H1 (cell line): ENCODE results near the gene MMP24. TPM values are rescaled to one million over a fixed set of nuclear protein-coding genes. Genes with fewer than 3 reads are reported as not detected.

Experiments
- CTCF ChIA-PET: fragments of 300-600 bp; sonication (Branson Sonifier 250); formaldehyde crosslinking; loops from one replicate; lab custom pipeline; 2021; ENCODE audit not compliant: partially characterized antibody; lab: Charles Lee
- POLR2A ChIA-PET: fragments of 300-600 bp; sonication (Branson Sonifier 250); formaldehyde crosslinking; loops from one replicate; lab custom pipeline; 2021; ENCODE audit warnings: inconsistent platforms; ENCODE audit not compliant: partially characterized antibody; lab: Charles Lee
- DNase-seq, 2 experiments: peaks; one replicate each; pipeline versions ENCODE4 v3.0.0 to v3.0.0-alpha.2; 2010 to 2022; ENCODE audit warnings: low spot score in 2 of 2, low read depth in 1 of 2, mixed read lengths in 1 of 2
- FAIRE-seq: peaks from 2 replicates; lab custom pipeline; 2011; peaks lifted over from hg19 to GRCh38; lab: Jason Lieb, UNC
- H2AFZ ChIP-seq: 2 replicates; pipeline ENCODE4 v1.8.1; 2012; ENCODE audit warnings: low read length, inconsistent platforms
- H2AK5ac ChIP-seq: 2 replicates; pipeline ENCODE4 v1.6.1; 2013; ENCODE audit warnings: low read depth, low read length
- H2BK120ac ChIP-seq: replicated peaks from 2 replicates; pipeline ENCODE3; 2013; ENCODE audit warnings: low read depth, low read length, inconsistent platforms
- H2BK12ac ChIP-seq: 2 replicates; pipeline ENCODE4 v1.6.1; 2013; ENCODE audit warnings: low read depth, low read length
- H2BK15ac ChIP-seq: 2 replicates; pipeline ENCODE4 v1.6.1; 2013; ENCODE audit warnings: low read length
- H2BK20ac ChIP-seq: 2 replicates; pipeline ENCODE4 v1.6.1; 2013; ENCODE audit warnings: low read length
- H2BK5ac ChIP-seq: 2 replicates; pipeline ENCODE4 v1.6.1; 2013; ENCODE audit warnings: low read depth, low read length
- H3K14ac ChIP-seq: 2 replicates; pipeline ENCODE4 v1.6.1; 2013; ENCODE audit warnings: inconsistent platforms; ENCODE audit not compliant: insufficient read length
- H3K18ac ChIP-seq: 2 replicates; pipeline ENCODE4 v1.6.1; 2013; ENCODE audit warnings: low read length; ENCODE audit errors: extremely low read depth
- H3K23ac ChIP-seq: 2 replicates; pipeline ENCODE4 v1.6.1; 2013; ENCODE audit warnings: inconsistent platforms; ENCODE audit not compliant: insufficient read length
- H3K23me2 ChIP-seq: 2 replicates; pipeline ENCODE4 v1.6.1; 2013; ENCODE audit warnings: low read depth, low read length
- H3K27ac ChIP-seq: 2 replicates; pipeline ENCODE4 v1.6.1; 2011; ENCODE audit warnings: low read depth, low read length, inconsistent platforms
- H3K27me3 ChIP-seq, 4 experiments: replicated peaks in 1 of 4; 1 replicate in 1 of 4; 2 replicates in 3 of 4; pipeline versions ENCODE4 v1.6.1 to v1.8.1; 2011 to 2013; ENCODE audit warnings: low read length in 3 of 4, mild to moderate bottlenecking in 3 of 4, inconsistent platforms in 2 of 4, mixed read lengths in 2 of 4, moderate library complexity in 1 of 4; ENCODE audit not compliant: control insufficient read depth in 3 of 4, insufficient read depth in 3 of 4; ENCODE audit errors: extremely low read depth in 1 of 4
- H3K36me3 ChIP-seq, 4 experiments: 2 replicates each; pipeline versions ENCODE4 v1.6.1 to v1.8.1; 2011 to 2013; ENCODE audit warnings: mild to moderate bottlenecking in 4 of 4, low read length in 3 of 4, moderate library complexity in 2 of 4, control low read depth in 1 of 4, inconsistent platforms in 1 of 4; ENCODE audit not compliant: insufficient read depth in 4 of 4, control insufficient read depth in 2 of 4
- H3K4ac ChIP-seq: replicated peaks from 2 replicates; pipeline ENCODE3; 2013; ENCODE audit warnings: low read length, low read depth, mixed read lengths, inconsistent platforms; ENCODE audit not compliant: insufficient read length
- H3K4me1 ChIP-seq, 4 experiments: replicated peaks in 1 of 4; 1 replicate in 1 of 4; 2 replicates in 3 of 4; pipeline versions ENCODE4 v1.6.1 to v1.8.1; 2011 to 2013; ENCODE audit warnings: low read length in 3 of 4, inconsistent platforms in 2 of 4, mixed read lengths in 1 of 4; ENCODE audit not compliant: insufficient read depth in 4 of 4, control insufficient read depth in 3 of 4
- H3K4me2 ChIP-seq, 2 experiments: 2 replicates each; pipeline versions ENCODE4 v1.6.1 to v1.8.1; 2011 to 2013; ENCODE audit warnings: low read depth in 2 of 2, low read length in 2 of 2, control low read depth in 1 of 2, inconsistent platforms in 1 of 2, mild to moderate bottlenecking in 1 of 2; ENCODE audit not compliant: insufficient read depth in 1 of 2
- H3K4me3 ChIP-seq, 4 experiments: fragments of 200-600, 300-600 bp in 1 of 4; sonication (generic), shearing (Covaris generic), sonication (Bioruptor Twin) in 1 of 4; 2 replicates each; pipeline versions ENCODE4 v1.5.1 to v1.8.1; 2011 to 2016; ENCODE audit warnings: low read length in 4 of 4, low read depth in 3 of 4, control low read depth in 2 of 4, inconsistent platforms in 2 of 4, mild to moderate bottlenecking in 2 of 4, mixed read lengths in 1 of 4, moderate library complexity in 1 of 4; ENCODE audit not compliant: insufficient read depth in 2 of 4; ENCODE audit errors: extremely low read depth in 1 of 4
- H3K56ac ChIP-seq: replicated peaks from 2 replicates; pipeline ENCODE3; 2013; ENCODE audit warnings: low read depth, mild to moderate bottlenecking, mixed read lengths, low read length, inconsistent platforms; ENCODE audit not compliant: insufficient read length
- H3K79me1 ChIP-seq: 2 replicates; pipeline ENCODE4 v1.6.1; 2013; ENCODE audit warnings: low read depth, low read length, control low read depth
- H3K79me2 ChIP-seq, 2 experiments: 2 replicates each; pipeline versions ENCODE4 v1.6.1 to v1.8.1; 2012 to 2013; ENCODE audit warnings: low read length in 2 of 2, mild to moderate bottlenecking in 2 of 2, inconsistent platforms in 1 of 2; ENCODE audit not compliant: insufficient read depth in 2 of 2, control insufficient read depth in 1 of 2
- H3K9ac ChIP-seq, 4 experiments: replicated peaks in 1 of 4; 1 replicate in 1 of 4; 2 replicates in 3 of 4; pipeline versions ENCODE4 v1.6.1 to v1.8.1; 2011 to 2013; ENCODE audit warnings: low read depth in 3 of 4, low read length in 3 of 4, control low read depth in 2 of 4, mild to moderate bottlenecking in 2 of 4, moderate library complexity in 2 of 4, inconsistent platforms in 1 of 4; ENCODE audit errors: extremely low read depth in 1 of 4
- H3K9me3 ChIP-seq, 2 experiments: 2 replicates each; pipeline versions ENCODE4 v1.6.1 to v1.8.1; 2012 to 2013; ENCODE audit warnings: mild to moderate bottlenecking in 2 of 2, moderate library complexity in 2 of 2, control low read depth in 1 of 2, inconsistent platforms in 1 of 2, low read depth in 1 of 2, low read length in 1 of 2, mixed read lengths in 1 of 2; ENCODE audit not compliant: insufficient read depth in 2 of 2
- H4K20me1 ChIP-seq, 2 experiments: replicated peaks in 1 of 2; 2 replicates each; pipeline versions ENCODE3 to v1.8.1; 2011 to 2013; ENCODE audit warnings: inconsistent platforms in 2 of 2, low read length in 2 of 2, mild to moderate bottlenecking in 1 of 2; ENCODE audit not compliant: insufficient read depth in 2 of 2, control insufficient read depth in 1 of 2
- H4K5ac ChIP-seq: 2 replicates; pipeline ENCODE4 v1.6.1; 2013; ENCODE audit warnings: low read length, low read depth, mixed read lengths, inconsistent platforms; ENCODE audit not compliant: insufficient read length
- H4K8ac ChIP-seq: 2 replicates; pipeline ENCODE4 v1.8.0; 2013; ENCODE audit warnings: mild to moderate bottlenecking, moderate library complexity, low read length, inconsistent platforms; ENCODE audit not compliant: insufficient read depth; ENCODE audit errors: extremely low read depth
- H4K91ac ChIP-seq: replicated peaks from 2 replicates; pipeline ENCODE3; 2013; ENCODE audit warnings: low read length, mixed read lengths, inconsistent platforms; ENCODE audit not compliant: insufficient read length
- HDAC6 ChIP-seq: IDR thresholded peaks from one replicate; pipeline ENCODE4 v1.7.1; 2012; ENCODE audit warnings: low read depth, mild to moderate bottlenecking, inconsistent platforms, low read length, moderate library complexity
- POLR2A ChIP-seq, 2 experiments: IDR thresholded peaks; 1 replicate in 1 of 2; 2 replicates in 1 of 2; pipeline ENCODE4 v1.6.1; 2011; ENCODE audit warnings: low read depth in 2 of 2, low read length in 2 of 2, mild to moderate bottlenecking in 2 of 2; ENCODE audit errors: control extremely low read depth in 1 of 2
- WGBS, 2 experiments: shearing (Covaris generic) in 1 of 2; methylation state at CpG; one replicate each; pipeline versions ENCODE4 v1.1.6 to v1.1.7; 2013 to 2015; ENCODE audit warnings: low lambda C conversion rate in 2 of 2, mixed read lengths in 2 of 2, inconsistent platforms in 1 of 2, low coverage in 1 of 2, missing lambda C conversion rate in 1 of 2; ENCODE audit not compliant: insufficient replicate concordance in 2 of 2, insufficient coverage in 1 of 2, insufficient read length in 1 of 2; ENCODE audit errors: extremely low coverage in 1 of 2, missing lambda C conversion rate in 1 of 2; 5-methylcytosine and 5-hydroxymethylcytosine counted together
- polyA plus RNA-seq, 7 experiments: library from polyadenylated mRNA; depleted of rRNA in 3 of 7; stranded (reverse) in 5 of 7; unstranded in 2 of 7; fragments of >200 nt in 5 of 7; fragments of 200-250 nt in 2 of 7; gene quantifications; 1 replicate in 5 of 7; 2 replicates in 1 of 7; 4 replicates in 1 of 7; pipeline versions ENCODE4 v1.2.1 to v1.2.3, GENCODE V29; 2011 to 2013; ENCODE audit warnings: missing spikeins in 2 of 7, mixed read lengths in 2 of 7
- total RNA-seq: library from RNA; stranded (reverse); fragmentation: NEBNext Ultra II Directional; extraction: Animal tissue kit (Norgen Biotek cat#: 25700); gene quantifications from 2 replicates; pipeline ENCODE4 v1.2.1, GENCODE V29; 2021

MMP24 gene
- total and polyA plus RNA-seq, 2 of the 8 experiments (the other 6 are each of a cell fraction or from before 2014, with no cell fraction given), result 18.8 to 21.4 TPM

- Histone ChIP-seq H2BK5ac (no peak overlapping the region), H3K36me3 (peaks cover 25 to 43% (median 28%) of the 10 kb centered on the region in 4 experiments), H3K79me2 (peaks cover 9 to 29% of the 10 kb centered on the region in 2 experiments), H4K91ac (no peak overlapping the region), H3K4me1 (peaks cover 9 to 18% (median 9%) of the 10 kb centered on the region in 4 experiments; a peak in 6 of 7 replicates), H4K5ac (no peak overlapping the region), H4K20me1 (peaks cover 7 to 14% of the 10 kb centered on the region in 2 experiments), H3K56ac (no peak overlapping the region), H2AK5ac (no peak overlapping the region), H3K23me2 (peaks cover 13% of the 10 kb centered on the region), H2BK12ac (no peak overlapping the region), H2BK20ac (no peak overlapping the region), H3K18ac (no peak overlapping the region), H3K23ac (no peak overlapping the region), H2BK120ac (no peak overlapping the region), H2BK15ac (no peak overlapping the region), H3K9me3 (no peaks in the 10 kb centered on the region), H3K27ac (no peak overlapping the region), H3K4ac (no peak overlapping the region), H3K27me3 (no peaks in the 10 kb centered on the region), H2AFZ (no peak overlapping the region), H4K8ac (no peak overlapping the region; the same call in none of the 2 replicates), H3K79me1 (peaks cover 12% of the 10 kb centered on the region; the same call in 1 of the 2 replicates), H3K14ac (no peak overlapping the region), H3K4me2 (no peak overlapping the region), H3K4me3 (no peak overlapping the region), H3K9ac (no peak overlapping the region)
- POLR2A ChIA-PET, result interaction anchor here (0.7 to 5.7 kb wide), 8 partner anchors 9 to 54 kb away, joined by 3 to 39 read pairs (median 4); partner anchors contain the start of genes FAM83C and MMP24
- FAIRE-seq, result no peak
- no peak for DNase-seq
- 0 out of 3 replicates have a peak, but pooled peaks of 1 of the 2 experiments have one; percentile 4 for TF ChIP-seq POLR2A (IDR thresholded peaks at IDR 0.05; ENCODE audit: control extremely low read depth in 1 of 2, low read depth in 2 of 2, low read length in 2 of 2)
- no peak for TF ChIP-seq HDAC6
- 89% methylated on average over 6 of the region's 6 CpGs; no CpG with 5 or more reads in 1 of the 2 experiments for WGBS, 2 experiments
- CTCF ChIA-PET, result interaction anchor here (1.2 to 11.1 kb wide), 4 partner anchors 10 to 185 kb away, joined by 3 to 104 read pairs (median 4); no protein-coding TSS in a partner anchor
These were observed 54.0 kb downstream of the MMP24 start for GRCh38 chr20:35280523-35280922.
